Amniotic stem cell (primary cell): Measurements from ENCODE around the gene DPP9.
"Not testable (repeated sequence)": the region's sequence is repeated elsewhere in the genome, so short reads cannot be mapped to it uniquely, and the experiment has no call there.

ENCODE experiments used
- DNase-seq: peaks from one replicate; lab custom pipeline; 2025; lab: John Stamatoyannopoulos, UW

Gene DPP9

DNA sequence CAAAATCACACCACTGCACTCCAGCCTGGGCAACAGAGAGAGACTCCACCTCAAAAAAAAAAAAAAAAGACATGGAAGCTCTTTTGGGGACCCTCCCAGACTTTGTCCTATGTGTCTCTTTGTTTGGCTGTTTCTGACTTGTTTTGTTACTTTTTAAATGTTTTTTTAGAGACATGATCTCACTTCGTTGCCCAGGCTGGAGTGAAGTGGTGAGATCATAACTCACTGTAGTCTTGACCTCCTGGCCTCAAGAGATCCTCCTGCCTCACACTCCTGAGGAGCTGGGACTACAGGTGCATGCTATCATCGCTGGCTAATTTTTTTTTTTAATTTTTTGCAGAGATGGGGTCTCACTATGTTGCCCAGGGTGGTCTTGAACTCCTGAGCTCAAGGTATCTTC lies 16.4 kb upstream of the DPP9 start:
- DNase-seq: no peak

DNA sequence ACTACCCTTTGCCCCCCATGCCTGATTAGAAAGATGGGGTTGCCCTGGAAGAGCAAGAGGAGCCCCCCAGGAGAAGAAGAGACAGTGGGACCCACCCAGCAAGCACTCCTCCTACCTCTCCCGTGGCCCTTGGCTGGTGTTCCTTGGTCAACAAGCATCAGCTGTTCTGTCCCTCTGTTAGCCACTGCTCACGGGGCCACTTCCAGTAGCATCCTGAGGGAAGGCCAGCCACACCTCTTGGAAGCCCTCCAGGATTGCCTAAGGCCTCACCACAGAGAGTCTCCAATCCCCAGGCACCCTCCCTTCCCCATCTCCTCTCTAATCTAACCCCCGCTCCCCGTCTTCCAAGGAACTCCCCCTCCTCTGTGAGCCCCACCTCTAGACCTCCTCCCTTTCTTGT lies 15.1 kb upstream of the DPP9 start:
- no peak for DNase-seq

DNA sequence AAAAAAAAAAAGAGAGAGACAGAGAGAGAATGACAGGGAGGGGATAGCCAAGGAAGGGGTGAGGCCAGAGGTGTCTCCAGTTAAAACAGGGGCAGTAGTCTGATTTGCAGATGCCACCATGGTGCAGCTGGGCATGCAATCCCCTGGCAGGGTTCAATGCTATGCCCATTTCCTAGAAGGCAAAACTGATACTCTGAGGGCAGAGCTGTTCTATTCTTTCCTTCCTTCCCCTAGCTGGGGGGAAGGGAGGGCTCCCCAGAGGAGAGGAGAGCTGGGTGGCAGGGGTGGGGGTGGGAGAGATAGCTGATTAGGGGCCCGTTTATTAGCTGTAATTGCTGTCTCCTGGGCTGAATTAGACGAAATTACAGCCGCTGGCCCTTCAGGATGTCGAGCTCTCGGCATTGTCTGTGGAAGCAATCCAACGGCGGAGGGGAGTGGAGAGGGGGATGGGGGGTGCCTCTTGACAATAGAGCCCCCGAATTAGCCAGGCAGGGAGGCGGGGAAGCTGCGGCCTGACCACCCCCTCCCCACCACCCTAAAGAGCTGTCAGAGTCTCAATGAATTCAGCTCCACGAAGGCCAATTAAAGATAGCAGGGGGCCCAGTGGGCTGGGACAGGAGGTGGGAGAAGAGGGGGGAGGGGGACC lies 14.4 kb upstream of the DPP9 start:
- no peak for DNase-seq

DNA sequence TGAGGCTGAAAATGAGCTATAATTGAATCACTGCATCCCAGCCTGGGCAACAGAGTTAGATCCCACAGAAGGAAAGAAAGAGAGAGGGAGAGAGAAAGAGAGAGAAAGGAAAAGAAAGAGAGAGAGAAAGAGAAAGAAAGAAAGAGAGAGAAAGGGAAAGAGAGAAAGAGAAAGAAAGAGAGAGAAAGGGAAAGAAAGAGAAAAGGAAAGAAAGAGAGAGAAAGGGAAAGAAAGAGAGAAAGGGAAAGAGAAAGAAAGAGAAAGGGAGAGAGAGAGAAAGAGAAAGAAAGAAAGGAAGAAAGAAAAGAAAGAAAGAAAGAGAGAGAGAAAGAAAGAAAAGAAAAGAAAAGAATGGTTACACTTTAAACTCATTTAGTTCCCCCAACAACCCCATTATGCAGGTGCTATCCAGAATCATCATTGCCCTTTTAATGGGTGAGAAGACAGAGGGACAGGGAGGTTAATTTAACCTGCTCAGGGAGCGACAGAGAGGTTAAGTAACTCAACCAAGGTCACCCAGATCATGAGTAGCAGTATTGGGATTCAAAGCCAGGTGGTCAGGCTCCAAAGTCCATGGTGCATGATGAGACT lies 10.2 kb upstream of the DPP9 start:
- no peak for DNase-seq

DNA sequence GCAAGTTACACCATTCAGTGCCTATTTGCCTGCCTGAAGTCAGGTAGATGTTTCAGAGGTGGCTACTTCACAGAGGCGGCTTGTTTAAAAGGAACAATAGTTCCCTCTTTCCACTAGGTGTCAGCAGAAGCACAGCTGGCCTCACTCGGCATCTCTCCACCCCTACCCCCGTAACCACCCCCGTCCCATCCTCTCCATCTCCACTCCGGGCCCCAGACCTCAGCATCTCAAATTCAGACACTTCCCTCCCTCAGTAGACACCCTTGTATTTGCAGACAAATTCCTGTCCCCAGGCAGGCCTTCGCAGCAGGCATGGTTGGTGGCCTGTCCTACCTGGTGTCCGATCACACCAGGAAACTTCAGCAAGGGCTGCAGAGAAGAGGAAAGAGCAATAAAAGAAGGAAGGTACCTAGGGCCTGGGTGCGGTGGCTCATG lies 9.1 kb upstream of the DPP9 start:
- peak; percentile 49 for DNase-seq

DNA sequence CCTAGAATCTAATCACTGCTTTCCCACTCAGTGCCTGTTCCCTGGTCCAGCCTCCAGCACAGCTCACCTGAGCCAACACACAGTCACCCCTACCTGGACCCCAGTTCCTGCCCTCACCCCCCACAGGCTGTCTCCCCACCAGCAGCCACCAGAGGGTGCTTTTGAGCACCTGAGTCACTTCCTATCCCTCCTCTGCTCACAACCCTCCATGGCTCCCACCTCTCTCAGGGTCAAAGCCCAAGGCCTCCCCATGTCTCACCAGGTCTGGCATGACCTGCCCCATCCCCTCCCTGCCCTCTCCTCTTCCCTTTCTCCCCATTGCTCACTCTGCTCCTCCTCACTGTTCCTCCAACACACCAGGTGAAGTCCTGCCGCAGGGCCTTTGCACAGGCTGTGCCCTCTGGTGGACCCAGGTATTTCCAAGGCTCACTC lies 7.1 kb upstream of the DPP9 start:
- DNase-seq: no peak

DNA sequence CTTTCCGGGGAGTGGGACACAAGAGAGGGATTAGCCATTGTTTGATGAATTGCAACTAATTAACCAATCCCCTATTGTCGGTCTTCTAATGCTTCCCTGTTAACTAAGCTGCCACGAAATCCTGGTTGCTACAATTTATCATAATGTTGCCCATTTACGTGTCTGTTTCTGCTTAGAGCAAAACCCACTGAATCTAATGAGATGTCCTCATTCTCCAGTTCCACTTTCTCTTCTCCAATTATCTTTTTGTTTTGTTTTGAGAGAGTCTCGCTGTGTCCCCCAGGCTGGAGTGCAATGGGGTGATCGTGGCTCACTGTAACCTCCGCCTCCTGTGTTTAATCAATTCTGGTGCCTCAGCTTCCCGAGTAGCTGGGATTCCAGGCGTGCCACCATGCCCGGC lies 5.2 kb upstream of the DPP9 start:
- no peak for DNase-seq

DNA sequence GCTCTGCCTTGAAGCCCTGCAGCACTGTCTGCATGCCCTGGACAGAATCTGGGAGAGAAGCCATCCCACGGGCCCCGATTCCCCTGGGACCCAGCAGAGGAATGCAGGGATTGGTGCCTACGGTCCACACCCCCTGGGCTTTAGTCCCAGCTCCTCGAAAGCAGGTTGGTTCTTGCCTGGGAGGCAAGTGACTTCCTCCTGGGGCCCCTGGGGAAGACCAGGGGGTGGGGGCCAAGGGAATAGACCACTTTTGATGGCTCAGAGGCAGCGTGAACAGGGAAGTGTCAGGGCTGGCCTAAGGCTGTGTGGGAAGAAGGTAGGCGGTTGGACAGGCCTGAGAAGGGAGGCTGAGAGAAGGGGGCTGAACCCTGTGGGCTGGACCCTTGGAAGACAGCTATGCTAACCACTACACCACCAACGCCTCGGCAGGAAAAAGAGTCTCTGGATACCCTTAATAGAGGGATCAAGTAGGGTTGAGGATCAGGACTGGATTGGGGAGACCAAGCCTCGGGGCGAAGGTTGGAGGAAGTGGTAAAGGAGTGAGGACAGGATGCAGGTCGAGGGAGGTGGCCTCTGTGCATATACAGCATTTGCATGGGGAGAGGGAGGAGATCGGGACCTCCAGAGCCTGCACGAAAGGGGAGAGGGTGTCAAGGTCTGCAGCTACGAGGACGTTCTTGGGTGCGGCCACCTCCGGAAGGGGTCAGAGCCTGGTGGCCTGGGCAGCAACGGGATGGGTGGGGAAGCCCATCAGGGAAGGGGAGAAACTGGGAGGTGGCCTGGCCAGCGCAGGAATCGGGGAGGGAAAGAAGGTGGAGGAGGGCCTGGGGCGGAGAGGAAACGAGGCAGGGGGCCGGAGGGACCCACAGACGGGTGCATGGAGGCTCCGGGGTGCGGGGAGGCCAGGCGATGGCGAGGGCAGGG lies 709 bp downstream of the DPP9 start:
- peak; percentile 5 for DNase-seq

DNA sequence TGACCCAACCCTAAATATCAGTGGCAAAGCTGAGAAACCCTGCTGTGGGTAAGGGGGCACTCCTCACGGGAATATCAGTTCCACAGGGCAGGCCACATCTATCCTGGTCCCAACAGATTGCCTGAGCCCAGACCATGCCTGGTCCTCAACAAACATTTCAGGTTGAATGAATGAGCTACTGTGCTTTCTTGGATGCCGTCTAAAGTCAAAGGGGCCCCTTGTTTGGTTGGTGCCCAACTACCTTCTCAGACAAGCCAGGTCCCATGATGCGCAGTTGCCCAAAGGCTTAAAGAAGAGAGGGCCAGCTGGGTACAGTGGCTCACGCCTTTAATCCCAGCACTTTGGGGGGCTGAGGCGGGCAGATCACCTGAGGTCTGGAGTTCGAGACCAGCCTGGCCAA lies 2.4 kb downstream of the DPP9 start:
- no peak for DNase-seq

DNA sequence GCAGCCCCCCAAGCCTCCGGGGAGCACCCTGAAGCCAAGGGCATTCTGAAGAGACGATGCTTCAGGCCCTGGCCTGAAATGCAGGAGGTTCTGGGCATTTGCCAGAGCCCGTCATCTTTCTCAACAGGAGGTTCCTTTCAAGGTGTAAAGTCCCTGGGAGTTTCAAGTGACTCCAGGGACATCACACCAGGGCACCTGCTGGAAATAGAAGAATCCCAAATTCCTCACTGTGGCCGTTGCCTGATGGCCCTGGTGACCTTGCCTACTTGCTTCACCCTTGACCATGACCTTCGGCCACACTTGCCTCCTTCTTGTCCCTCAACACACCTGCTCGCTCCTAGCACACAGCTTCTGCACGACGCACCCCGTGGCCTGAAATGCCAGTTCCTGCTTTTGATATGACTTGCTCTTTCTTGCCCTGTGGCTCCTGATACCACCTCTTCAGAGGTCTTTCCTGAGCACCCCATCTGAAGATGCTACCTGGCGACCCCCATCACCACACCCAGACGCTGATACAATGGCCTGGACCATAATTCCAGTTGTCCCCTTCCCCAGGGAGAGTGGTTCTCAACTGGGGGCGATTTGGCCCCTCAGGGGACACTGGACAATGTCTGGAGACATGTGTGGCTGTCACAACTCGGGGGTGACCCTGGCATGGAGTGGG lies 3.5 kb downstream of the DPP9 start:
- no peak for DNase-seq

DNA sequence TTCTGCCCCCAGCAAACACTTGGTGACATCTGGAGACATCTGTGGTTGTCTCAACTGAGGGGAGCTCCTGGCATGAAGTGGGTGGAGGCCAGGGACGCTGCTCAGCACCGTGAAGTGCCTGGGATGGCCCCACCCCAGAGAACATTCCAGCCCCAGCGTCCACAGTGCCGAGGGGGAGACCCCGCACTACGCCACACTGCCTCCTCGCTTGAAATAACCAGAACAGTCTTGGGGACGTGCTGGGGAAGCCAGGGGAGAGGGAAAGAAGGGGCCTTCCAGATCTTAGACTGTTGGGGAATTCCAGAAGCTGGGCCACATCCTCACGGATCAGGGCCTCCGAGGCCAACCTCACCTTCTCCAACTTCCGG lies 4.2 kb downstream of the DPP9 start:
- DNase-seq: no peak

DNA sequence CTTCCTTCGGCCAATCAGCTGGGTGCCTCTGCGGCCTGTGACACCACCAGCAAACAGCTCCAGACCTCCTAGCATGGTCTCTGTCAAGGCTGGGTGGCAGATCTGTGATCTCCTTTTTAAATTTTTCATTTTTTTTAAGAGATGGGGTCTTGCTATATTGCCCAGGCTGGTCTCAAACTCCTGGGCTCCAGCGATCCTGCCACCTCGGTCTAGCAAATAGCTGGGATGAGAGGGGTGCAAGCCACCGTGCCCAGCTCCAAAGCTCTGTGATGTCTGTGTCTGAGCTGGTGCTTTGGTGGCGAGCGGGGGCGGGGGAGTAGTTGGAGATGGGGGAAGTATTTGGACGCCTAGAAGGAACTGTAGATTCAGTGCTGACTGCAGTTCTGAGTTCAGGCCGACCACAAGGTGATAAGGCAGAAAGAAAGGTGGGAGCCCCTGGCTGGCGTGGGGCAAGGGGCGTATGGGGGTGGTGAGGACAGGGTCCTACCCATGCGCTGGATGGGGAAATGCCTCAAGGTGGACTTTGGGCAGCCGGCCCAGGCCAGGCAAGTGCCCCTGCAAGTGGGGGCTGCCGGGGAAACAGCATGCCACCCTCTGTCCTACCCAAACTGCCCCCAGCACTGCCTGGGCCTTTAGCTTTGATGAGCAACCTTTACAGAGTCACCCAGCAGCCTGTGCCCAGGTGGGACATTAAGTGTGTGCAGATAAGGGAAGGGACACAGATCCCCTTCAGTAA lies 5.5 kb downstream of the DPP9 start:
- DNase-seq: no peak

DNA sequence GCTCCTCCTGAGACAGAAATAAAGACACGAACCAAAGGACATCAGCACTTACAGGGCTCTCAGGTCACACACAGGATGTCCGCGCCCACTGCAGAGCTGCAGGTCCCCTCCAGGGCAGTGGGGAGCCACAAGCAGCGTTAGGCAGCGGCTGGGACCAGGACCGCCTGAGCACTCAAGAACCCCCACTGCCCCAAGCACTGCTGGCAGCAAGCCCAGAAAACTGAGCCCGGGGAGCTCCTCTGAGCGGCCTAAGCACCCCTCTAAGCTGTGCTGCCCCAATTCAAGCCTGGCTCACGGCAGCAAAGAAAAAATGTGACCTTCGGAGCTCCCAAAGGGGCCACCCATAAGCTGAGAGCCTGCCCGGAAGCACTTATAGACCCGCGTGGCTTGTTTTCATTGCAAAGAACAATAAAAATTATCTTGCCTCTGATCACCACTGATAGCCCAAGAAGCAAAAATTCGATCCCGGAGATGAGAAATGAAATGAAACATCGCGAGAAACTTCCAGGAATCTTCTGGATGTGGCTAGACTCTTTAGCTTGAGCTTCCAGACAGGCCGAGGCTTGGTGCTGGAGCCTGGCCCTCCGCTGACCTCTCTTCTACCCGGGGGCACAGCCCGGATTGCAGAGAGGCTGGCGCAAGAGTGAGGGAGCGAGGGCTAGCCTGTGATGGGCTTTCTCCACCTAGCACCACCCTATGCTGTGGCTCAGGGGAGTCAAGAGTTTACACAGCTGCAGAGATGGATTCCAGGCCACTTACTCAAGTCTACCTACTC lies 6.3 kb downstream of the DPP9 start:
- DNase-seq: no peak

DNA sequence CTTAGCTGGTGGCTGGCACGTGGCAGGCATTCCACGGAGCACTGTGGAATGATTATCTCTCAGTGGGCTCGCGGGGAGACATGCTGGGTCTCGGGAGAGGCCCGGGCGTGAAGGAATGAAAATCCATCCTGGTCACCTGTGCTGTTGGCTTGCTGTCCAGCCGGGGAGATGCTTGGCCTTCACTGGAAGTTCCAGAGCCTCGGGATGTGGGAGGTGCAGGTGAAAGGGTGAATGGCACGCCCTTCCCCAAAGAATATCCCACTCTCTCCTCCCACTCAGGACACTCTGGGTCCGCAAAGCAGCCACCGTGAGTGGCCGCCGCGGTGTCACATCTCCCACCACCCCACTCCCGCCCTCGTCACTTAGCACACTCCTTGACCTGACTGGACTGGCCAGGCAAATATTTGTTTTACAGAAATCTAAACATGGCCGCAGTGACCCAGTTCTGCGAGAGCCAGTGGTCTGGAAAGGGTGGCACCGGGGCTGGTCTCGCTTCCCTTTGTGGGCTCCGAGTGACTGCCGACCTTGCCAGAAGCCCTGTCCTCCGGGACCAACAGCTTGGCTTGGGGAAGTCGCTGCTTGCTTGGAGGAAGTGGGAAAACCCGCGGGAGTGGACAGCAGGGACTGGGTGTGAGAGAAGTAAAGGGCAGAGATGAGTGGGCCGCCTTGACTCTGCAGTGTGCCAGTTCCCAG lies 8.0 kb downstream of the DPP9 start:
- no peak for DNase-seq

DNA sequence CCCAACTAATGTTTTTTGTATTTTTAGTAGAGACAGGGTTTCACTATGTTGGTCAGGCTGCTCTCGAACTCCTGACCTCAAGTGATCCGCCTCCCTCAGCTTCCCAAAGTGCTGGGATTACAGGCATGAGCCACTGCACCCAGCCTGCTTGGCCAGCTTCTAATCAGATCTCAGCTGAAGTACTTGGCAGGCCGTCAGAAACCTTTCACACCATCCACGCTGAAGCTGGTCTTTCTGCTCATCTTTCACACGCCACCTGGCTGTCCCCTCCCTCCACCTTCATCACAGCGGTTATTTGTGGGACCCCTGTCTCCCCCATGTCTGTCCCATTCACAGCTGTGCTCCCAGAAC lies 8.5 kb downstream of the DPP9 start:
- DNase-seq: not testable (repeated sequence)

DNA sequence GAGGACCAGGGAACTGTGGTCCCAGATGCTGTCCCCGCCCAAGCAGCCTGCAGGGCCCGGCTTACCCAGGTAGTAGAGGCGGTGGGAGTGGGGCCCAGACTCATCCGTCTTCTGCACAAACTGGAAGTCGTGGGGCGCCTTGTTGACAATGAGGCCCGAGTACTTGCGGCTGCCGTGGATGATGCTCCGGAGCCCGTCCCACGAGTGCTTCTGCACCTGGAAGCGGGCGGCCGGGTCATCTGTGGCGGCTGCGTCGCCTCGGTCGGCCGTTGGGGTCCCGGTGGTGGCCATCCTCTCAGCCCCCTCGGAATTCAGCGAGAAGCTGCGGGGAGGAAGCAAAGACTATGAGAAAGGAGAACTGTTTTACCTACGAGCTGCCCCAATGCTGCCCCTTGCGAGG lies 9.6 kb downstream of the DPP9 start:
- no peak for DNase-seq

DNA sequence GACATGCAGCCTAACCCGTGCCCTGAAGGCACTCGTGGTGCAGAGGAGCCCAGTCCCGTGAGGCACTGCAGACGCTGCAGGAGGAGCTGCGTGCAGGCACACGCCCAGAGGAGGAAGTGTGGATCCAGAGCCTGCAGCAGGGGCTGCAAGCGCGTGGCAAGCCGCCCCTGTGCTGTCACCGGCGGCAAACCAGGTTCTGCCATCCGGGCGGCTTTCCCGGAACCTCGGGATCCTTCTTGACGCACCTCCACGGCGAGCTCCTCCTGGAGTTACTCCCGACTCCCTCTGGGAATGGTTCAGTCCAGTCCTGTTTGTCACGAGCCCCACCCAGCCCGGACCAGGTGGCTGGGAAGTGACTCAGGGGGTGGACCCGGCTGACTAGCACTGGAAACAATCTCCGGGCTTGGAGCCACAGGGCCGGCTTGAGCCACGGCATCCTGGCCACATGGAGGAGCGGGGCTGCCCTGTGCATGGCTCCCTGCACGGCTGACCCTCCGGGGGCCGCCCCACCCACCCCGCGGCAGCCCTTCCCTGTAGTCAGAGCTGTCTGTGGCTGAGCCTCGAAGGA lies 10.2 kb downstream of the DPP9 start:
- DNase-seq: peak; percentile 93

DNA sequence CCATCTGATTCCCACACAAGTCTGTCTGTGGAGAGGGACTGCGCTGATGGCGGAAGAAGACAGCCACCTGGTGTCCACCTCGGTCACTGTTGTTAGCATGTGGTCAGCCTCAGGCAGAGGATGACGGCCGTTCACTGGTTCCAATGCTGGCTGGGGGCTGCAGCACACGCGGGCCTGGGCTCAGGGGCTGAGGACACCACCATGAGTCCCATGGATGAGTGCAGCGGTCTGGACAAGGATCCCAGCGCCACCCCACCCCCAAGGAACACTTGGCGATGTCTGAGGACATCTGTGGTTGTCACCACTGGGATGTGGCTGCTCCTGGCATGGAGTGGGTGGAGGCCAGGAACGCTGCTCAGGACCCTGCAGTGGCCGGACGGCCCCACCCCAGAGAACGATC lies 10.9 kb downstream of the DPP9 start:
- DNase-seq: no peak

DNA sequence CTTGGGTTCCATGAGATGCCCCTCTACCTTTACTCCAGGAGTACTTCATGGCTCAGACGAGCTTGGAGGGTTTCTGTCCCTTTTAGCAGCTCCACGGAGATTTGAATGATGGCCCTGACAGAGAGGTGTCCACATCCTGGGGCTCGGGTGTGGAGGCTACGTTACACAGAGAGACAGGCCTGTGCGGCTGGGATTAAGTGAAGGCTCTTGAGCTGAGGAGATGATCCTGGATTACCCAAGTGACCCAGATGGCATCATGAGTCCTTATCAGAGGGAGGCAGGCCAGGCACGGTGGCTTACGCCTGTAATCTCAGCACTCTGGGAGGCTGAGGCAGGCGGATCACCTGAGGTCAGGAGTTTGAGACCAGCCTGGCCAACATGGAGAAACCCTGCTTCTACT lies 12.4 kb downstream of the DPP9 start:
- DNase-seq: no peak

DNA sequence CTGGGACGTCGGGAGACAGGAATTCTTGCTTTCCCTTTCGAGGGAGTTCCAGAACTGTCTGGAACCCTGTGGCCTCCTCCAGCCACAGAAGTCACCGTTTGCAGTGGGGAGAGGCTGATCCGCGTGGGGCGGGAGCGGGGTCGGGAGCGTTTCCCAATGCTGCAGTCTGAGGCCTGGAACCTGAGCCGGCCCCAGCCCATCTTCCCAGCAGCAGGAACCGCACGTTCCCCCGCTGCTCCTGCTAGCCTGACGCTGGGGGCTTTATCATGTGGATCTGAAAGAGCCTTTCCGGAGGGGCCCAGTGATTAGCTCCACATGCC lies 13.4 kb downstream of the DPP9 start:
- DNase-seq: no peak
